B cell (primary cell): ENCODE results near the gene ABI3BP.

ENCODE experiments used
- EZH2 ChIP-seq: IDR thresholded peaks from 2 replicates; pipeline ENCODE4 v1.6.1; 2012; ENCODE audit warnings: borderline replicate concordance, low read depth, mild to moderate bottlenecking, moderate library complexity, low read length; ENCODE audit not compliant: insufficient read depth, poor library complexity, severe bottlenecking
- TF ChIP-seq, protein P1 (sequence below): fragments of 200-600 bp; IDR thresholded peaks from one replicate; pipeline ENCODE4 v1.8.0; 2022; ENCODE audit warnings: antibody characterized with exemption, mild to moderate bottlenecking

- TF ChIP-seq, protein P1, sequence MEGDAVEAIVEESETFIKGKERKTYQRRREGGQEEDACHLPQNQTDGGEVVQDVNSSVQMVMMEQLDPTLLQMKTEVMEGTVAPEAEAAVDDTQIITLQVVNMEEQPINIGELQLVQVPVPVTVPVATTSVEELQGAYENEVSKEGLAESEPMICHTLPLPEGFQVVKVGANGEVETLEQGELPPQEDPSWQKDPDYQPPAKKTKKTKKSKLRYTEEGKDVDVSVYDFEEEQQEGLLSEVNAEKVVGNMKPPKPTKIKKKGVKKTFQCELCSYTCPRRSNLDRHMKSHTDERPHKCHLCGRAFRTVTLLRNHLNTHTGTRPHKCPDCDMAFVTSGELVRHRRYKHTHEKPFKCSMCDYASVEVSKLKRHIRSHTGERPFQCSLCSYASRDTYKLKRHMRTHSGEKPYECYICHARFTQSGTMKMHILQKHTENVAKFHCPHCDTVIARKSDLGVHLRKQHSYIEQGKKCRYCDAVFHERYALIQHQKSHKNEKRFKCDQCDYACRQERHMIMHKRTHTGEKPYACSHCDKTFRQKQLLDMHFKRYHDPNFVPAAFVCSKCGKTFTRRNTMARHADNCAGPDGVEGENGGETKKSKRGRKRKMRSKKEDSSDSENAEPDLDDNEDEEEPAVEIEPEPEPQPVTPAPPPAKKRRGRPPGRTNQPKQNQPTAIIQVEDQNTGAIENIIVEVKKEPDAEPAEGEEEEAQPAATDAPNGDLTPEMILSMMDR = no peak
- no peak for TF ChIP-seq EZH2
These were observed 211.9 kb downstream of the ABI3BP start for GRCh38 chr3:100781301-100781700.
